ENCODE measurements around the gene SETBP1.

SETBP1 gene

DNA sequence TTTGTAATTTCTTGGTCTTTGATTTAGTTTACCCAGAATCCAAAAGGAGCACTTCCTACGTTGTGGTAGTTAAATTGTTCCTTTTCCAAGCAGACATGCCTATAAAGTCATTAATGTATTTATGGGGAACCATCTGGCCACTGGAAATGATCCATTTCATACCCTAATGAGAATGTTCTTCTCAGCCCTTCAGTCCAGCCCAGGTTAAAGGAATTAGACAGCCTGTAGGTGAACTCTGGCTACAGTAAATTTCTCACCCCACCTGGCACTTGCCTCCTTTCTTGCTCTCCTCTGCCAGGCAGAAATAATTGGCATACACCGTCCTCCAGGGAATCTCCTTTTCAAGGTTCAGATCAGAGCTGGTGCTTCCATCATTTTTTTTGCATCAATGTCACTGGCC, 121.1 kb downstream of the SETBP1 start:
- no peaks in the 10 kb centered on the region for H3K9me2 ChIP-seq (replicated peaks; ENCODE audit: control insufficient read depth, low read length)
- H4K20me1 ChIP-seq (ENCODE audit: control insufficient read depth, insufficient read depth, low read depth, low read length): no peaks in the 10 kb centered on the region
- H3K4me2 ChIP-seq (ENCODE audit: low read length): no peak overlapping the region
- H3F3A ChIP-seq (ENCODE audit: control insufficient read depth, insufficient read depth): no peaks in the 10 kb centered on the region
- no peaks in the 10 kb centered on the region for H3K27me3 ChIP-seq (ENCODE audit: control insufficient read depth, low read length)
- H3K79me2 ChIP-seq (ENCODE audit: control insufficient read depth, low read length): no peaks in the 10 kb centered on the region
- no peak overlapping the region for H3K4me3 ChIP-seq (ENCODE audit: low read length)
- H3K27ac ChIP-seq (ENCODE audit: low read depth, low read length): no peak overlapping the region
- H3K4me1 ChIP-seq (ENCODE audit: control insufficient read depth, low read length): peaks cover 18% of the 10 kb centered on the region
- TF ChIP-seq EZH2phosphoT487 (IDR thresholded peaks at IDR 0.05; ENCODE audit: borderline replicate concordance, low read length): no peak
- TF ChIP-seq, protein P1, sequence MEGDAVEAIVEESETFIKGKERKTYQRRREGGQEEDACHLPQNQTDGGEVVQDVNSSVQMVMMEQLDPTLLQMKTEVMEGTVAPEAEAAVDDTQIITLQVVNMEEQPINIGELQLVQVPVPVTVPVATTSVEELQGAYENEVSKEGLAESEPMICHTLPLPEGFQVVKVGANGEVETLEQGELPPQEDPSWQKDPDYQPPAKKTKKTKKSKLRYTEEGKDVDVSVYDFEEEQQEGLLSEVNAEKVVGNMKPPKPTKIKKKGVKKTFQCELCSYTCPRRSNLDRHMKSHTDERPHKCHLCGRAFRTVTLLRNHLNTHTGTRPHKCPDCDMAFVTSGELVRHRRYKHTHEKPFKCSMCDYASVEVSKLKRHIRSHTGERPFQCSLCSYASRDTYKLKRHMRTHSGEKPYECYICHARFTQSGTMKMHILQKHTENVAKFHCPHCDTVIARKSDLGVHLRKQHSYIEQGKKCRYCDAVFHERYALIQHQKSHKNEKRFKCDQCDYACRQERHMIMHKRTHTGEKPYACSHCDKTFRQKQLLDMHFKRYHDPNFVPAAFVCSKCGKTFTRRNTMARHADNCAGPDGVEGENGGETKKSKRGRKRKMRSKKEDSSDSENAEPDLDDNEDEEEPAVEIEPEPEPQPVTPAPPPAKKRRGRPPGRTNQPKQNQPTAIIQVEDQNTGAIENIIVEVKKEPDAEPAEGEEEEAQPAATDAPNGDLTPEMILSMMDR (IDR thresholded peaks at IDR 0.05; ENCODE audit: low read depth, low read length, poor library complexity, severe bottlenecking): no peak
- H3K9me3 ChIP-seq (ENCODE audit: control insufficient read depth, insufficient read depth, low read length): no peaks in the 10 kb centered on the region
- peaks cover 7% of the 10 kb centered on the region for H3K36me3 ChIP-seq (ENCODE audit: control insufficient read depth, low read length)

DNA sequence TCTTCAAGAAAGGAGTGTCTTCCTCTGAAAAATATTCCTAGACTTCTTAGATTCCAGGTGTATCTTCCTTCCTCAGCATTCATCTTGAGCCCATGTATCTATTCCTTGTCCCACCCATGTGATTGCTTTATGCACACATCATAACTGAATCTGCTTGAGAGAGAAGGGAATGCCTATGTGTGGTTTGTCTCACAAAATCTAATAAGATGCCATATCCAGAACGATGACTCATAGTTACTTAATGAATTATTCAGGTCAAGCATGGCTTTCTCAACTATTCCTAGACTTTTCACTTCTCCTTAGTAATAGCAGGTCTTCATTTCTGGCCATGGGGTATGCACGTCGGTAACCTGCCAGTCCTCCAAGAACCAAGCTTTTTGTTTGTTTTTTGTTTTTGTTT, 121.8 kb downstream of the SETBP1 start:
- no peaks in the 10 kb centered on the region for H3K9me3 ChIP-seq (ENCODE audit: control insufficient read depth, insufficient read depth, low read length)
- no peaks in the 10 kb centered on the region for H3K27me3 ChIP-seq (ENCODE audit: control insufficient read depth, low read length)
- no peaks in the 10 kb centered on the region for H4K20me1 ChIP-seq (ENCODE audit: control insufficient read depth, insufficient read depth, low read depth, low read length)
- no peaks in the 10 kb centered on the region for H3F3A ChIP-seq (ENCODE audit: control insufficient read depth, insufficient read depth)
- no peak overlapping the region for H3K4me3 ChIP-seq (ENCODE audit: low read length)
- no peak overlapping the region for H3K4me2 ChIP-seq (ENCODE audit: low read length)
- H3K79me2 ChIP-seq (ENCODE audit: control insufficient read depth, low read length): no peaks in the 10 kb centered on the region
- peaks cover 7% of the 10 kb centered on the region for H3K36me3 ChIP-seq (ENCODE audit: control insufficient read depth, low read length)
- TF ChIP-seq EZH2phosphoT487 (IDR thresholded peaks at IDR 0.05; ENCODE audit: borderline replicate concordance, low read length): no peak
- TF ChIP-seq, protein P1 (IDR thresholded peaks at IDR 0.05; ENCODE audit: low read depth, low read length, poor library complexity, severe bottlenecking): no peak
- H3K9me2 ChIP-seq (replicated peaks; ENCODE audit: control insufficient read depth, low read length): no peaks in the 10 kb centered on the region
- no peak overlapping the region for H3K27ac ChIP-seq (ENCODE audit: low read depth, low read length)
- peaks cover 18% of the 10 kb centered on the region for H3K4me1 ChIP-seq (ENCODE audit: control insufficient read depth, low read length)

DNA sequence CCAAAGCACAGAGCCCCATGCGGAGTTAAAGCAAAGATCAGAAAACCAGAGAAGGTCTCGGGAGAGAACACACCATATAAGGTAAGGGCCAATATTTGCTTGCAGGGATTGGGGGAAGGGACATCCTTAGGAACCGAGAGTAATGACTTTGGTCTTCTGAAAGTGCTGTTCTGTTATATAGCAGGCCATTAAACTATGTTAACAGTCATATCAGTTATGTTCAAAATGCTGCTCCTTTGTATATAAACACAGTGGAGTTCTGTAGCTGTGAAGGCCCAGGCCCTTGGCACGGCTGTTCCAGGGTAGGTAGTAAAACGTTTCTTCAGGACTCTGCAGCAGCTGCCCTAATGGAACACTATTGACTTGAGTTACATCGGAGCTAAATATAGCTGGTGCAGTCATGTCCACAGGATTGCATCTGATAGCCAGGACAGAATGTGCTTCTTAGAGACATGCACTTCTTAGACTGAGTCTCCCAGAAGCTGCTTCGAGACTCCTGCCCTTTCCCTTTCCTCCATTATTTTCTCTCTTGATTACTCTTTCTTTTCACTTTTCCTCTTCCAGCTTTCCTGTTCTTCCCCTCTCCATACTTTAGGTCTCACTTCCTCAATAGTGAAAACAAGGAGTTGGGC, 122.4 kb downstream of the SETBP1 start:
- Histone ChIP-seq H3K9me3 (ENCODE audit: control insufficient read depth, insufficient read depth, low read length) (no peaks in the 10 kb centered on the region), H3K4me3 (ENCODE audit: low read length) (no peak overlapping the region), H3K9me2 (replicated peaks; ENCODE audit: control insufficient read depth, low read length) (no peaks in the 10 kb centered on the region), H3K4me2 (ENCODE audit: low read length) (no peak overlapping the region), H3K36me3 (ENCODE audit: control insufficient read depth, low read length) (peaks cover 8% of the 10 kb centered on the region), H3K27ac (ENCODE audit: low read depth, low read length) (no peak overlapping the region), H3K4me1 (ENCODE audit: control insufficient read depth, low read length) (peaks cover 16% of the 10 kb centered on the region), H3K79me2 (ENCODE audit: control insufficient read depth, low read length) (no peaks in the 10 kb centered on the region), H3F3A (ENCODE audit: control insufficient read depth, insufficient read depth) (no peaks in the 10 kb centered on the region), H3K27me3 (ENCODE audit: control insufficient read depth, low read length) (no peaks in the 10 kb centered on the region), H4K20me1 (ENCODE audit: control insufficient read depth, insufficient read depth, low read depth, low read length) (no peaks in the 10 kb centered on the region)
- no peak for TF ChIP-seq EZH2phosphoT487 (IDR thresholded peaks at IDR 0.05; ENCODE audit: borderline replicate concordance, low read length)
- TF ChIP-seq, protein P1 (IDR thresholded peaks at IDR 0.05; ENCODE audit: low read depth, low read length, poor library complexity, severe bottlenecking): no peak
